Measurements from ENCODE around the gene NID1.
A peak's percentile ranks its signal among the peaks of the same experiment; 100 is the strongest.
"Not testable (repeated sequence)": the region's sequence is repeated elsewhere in the genome, so short reads cannot be mapped to it uniquely, and the experiment has no call there.

The NID1 gene

GRCh38 chr1:235938709-235939479 lies 126.0 kb downstream of the NID1 start:
- no peak for DNase-seq (ENCODE audit: low spot score)

GRCh38 chr1:235937123-235937522 lies 127.8 kb downstream of the NID1 start:
- DNase-seq (ENCODE audit: low spot score): no peak

GRCh38 chr1:235935235-235936225 lies 129.4 kb downstream of the NID1 start:
- DNase-seq (ENCODE audit: low spot score): no peak

GRCh38 chr1:235933766-235934116 lies 131.1 kb downstream of the NID1 start:
- no peak for DNase-seq (ENCODE audit: low spot score)

- no peak for DNase-seq (ENCODE audit: low spot score)
Measured at GRCh38 chr1:235933017-235933765, 131.7 kb downstream of the NID1 start.

- DNase-seq (ENCODE audit: low spot score): peak; percentile 26
Measured at GRCh38 chr1:235932090-235932510, 132.8 kb downstream of the NID1 start.

GRCh38 chr1:235931171-235931738 lies 133.6 kb downstream of the NID1 start:
- DNase-seq (ENCODE audit: low spot score): no peak

- DNase-seq (ENCODE audit: low spot score): no peak
Measured at GRCh38 chr1:235930543-235930942, 134.3 kb downstream of the NID1 start.

- DNase-seq (ENCODE audit: low spot score): no peak
Measured at GRCh38 chr1:235929216-235929615, 135.7 kb downstream of the NID1 start.

- DNase-seq (ENCODE audit: low spot score): no peak
Measured at GRCh38 chr1:235928197-235928596, 136.7 kb downstream of the NID1 start.

GRCh38 chr1:235927551-235927950 lies 137.3 kb downstream of the NID1 start:
- not testable (repeated sequence) for DNase-seq (ENCODE audit: low spot score)

All from LoVo (cell line).